Hippocampal formation (tissue), 2 donors: ENCODE data around the gene LRCH1.
"Not testable (repeated sequence)": the region's sequence is repeated elsewhere in the genome, so short reads cannot be mapped to it uniquely, and the experiment has no call there.

Experiments
- DNase-seq, 2 donors: peaks; one replicate each; lab custom pipeline; 2025; lab: John Stamatoyannopoulos, UW

The LRCH1 gene

DNA sequence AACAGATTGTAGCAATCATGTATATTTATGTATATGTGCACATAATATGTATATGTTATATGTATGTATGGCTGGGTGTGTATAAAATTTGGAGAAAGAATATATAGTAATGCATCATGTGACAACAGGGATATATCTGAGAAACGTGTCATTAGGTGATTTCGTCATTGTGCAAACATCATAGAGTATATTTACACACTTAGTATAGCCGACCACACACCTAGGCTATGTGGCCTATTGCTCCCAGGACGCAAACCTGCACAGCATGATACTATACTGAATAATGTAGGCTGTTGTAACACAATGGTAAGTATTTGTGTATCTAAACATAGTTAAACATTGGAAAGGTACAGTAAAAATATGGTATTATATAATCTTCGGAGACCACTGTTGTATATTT is 200.2 kb downstream of the LRCH1 start:
- no peak for DNase-seq

GRCh38 chr13:46753917-46754316 is 200.9 kb downstream of the LRCH1 start:
- no peak for DNase-seq

GRCh38 chr13:46754812-46755211 is 201.8 kb downstream of the LRCH1 start:
- DNase-seq, result no peak

GRCh38 chr13:46755508-46755907 is 202.5 kb downstream of the LRCH1 start:
- DNase-seq, result not testable (repeated sequence)

DNA sequence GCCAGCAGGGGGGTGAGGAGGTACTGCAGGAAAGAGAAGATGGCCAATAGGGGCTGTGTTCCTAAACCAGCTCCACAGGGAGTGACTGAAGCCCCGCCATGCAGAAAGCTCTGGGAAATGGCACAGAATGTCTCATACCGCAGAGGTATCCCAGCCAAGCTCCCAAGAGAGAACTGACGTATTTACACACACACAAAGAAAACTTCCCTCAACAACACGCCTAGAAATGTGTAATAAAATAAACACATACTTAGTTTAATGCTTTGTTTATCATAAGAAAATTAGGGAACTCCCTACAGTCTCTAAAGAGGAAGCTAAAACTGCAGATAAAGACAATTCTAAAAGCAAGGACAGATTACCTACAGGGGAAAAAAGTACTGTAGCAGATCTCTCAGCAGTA is 204.0 kb downstream of the LRCH1 start:
- no peak for DNase-seq

DNA sequence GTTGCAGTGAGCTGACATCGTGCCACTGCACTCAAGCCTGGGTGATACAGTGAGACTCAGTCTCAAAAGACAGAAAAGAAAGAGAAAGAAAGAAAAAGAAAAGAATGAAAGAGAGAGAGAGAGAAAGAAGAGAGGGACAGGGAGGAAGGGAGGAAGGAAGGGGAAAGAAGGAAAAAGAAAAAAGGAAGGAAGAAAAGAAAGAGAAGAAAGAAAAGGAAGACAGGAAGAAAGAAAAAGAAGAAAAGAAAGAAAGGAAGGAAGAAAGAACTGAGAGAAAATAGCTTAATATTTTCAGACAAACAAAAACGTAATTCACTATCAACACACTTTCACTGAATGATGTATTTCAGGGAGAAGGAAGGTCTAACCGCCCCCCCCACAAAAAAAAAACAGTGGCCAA is 204.7 kb downstream of the LRCH1 start:
- DNase-seq, result no peak

DNA sequence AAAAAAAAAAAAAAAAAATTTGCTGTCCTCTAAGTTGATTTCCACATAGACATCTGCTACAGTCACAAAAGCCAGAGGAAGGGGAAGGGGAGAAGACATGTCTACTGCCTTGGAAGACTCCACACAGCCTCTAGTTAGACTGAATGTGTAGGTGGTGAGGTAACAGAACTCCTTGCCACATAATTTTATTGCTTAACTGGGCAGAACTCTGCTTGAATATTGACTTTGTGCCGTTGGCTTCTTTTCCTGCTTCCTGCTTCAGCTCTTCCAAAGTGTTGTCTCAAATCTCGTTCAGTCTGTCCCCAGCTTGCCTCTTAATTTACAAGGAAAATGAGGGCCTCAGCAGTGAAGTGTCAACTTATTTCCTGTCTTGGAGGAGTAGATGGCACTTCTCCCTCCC is 206.9 kb downstream of the LRCH1 start:
- no peak for DNase-seq

GRCh38 chr13:46761174-46761573 is 208.2 kb downstream of the LRCH1 start:
- no peak for DNase-seq

GRCh38 chr13:46761866-46762265 is 208.9 kb downstream of the LRCH1 start:
- DNase-seq, result no peak

- DNase-seq, result not testable (repeated sequence)
These were observed 217.0 kb downstream of the LRCH1 start for GRCh38 chr13:46769925-46770324.

DNA sequence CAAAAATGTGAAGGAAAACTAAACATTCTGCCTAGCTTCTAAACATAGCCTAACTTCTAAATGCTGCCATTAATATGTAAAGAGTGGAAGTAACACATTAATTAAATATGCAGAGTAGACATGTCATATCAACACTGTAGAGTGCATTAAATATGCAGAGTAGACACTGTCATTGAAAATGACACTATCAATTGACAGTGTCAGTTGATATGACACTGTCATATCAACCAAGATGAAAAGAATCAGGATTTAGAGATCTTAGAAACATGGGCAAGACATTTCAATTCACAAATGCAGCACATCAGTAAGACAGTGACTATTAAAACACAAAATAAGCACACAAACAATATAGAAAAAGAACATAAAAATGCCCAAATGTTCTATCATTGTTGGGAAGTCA is 218.7 kb downstream of the LRCH1 start:
- DNase-seq, result no peak

GRCh38 chr13:46773541-46773940 is 220.6 kb downstream of the LRCH1 start:
- DNase-seq, result no peak

DNA sequence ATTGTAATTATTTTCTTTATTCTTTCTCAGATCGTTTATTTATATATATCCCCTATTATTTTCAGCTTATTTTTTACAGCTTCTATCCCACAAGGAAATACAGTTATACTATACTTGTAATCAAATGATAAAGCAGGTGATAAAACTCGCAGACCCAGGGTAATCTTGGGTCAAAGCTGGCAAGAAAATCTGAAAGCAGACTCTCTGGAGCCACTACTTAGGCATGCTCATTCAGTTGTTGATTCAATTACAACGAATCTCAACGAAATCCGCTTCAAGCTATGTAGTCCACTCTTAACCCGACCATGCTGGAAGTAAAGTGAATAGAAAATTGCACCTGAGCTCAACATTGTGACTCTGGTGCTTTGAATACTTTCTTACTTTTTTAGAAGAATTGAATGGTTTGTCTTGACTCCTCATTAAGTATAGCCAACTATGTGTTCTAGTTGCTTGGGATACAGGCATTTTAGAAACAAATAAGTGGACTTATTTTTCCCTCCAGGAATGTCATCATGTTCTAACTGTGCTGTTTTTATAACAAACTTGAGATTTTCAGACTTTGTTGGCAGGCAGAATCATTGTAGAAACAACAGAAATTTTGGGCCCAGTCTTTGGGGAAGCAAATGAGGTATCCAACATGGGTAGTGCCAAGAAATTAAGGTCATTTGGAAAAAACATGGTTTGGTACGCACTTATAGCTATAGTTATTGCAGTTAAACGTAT is 222.6 kb downstream of the LRCH1 start:
- DNase-seq, result peak in 1 of 2 donors; percentile 17

GRCh38 chr13:46778095-46778494 is 225.1 kb downstream of the LRCH1 start:
- no peak for DNase-seq

- DNase-seq, result no peak
These were observed 225.9 kb downstream of the LRCH1 start for GRCh38 chr13:46778890-46779289.

DNA sequence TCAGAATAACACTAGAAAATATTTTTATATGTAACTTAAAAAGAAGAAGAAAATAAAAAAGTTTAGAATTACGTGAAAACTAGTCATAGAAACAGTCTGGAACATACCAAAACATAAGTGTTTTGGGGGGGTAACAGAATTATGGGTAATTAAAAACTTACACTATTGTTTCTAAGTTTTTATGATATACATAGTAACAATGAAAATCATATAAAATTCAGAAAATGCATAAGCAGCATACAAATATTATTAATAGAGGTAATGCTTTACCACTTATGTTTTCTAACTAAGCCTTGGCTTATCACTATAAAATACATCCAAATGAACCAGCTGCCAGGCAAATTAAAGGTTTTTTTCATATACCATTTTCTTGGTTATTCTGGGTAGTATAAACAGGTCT is 229.1 kb downstream of the LRCH1 start:
- no peak for DNase-seq

DNA sequence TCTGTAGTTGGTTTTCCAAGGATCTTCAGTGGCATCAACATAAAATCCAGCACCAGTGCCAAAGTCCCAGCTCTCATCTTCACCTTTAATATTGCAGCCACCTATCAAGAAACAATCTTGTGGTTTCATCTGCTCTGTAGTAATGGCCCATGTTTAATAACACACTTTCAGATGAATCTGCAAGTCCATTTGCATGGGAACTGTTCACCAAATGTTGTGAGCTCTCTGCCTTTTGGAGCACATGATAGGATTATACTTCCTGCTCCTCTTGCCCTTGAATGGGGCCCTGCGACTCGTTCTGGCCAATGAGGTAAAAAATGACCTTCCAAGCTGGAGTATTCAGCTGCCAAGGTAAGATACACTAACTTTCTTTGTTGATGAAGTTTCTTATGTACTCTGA is 229.7 kb downstream of the LRCH1 start:
- DNase-seq, result no peak

DNA sequence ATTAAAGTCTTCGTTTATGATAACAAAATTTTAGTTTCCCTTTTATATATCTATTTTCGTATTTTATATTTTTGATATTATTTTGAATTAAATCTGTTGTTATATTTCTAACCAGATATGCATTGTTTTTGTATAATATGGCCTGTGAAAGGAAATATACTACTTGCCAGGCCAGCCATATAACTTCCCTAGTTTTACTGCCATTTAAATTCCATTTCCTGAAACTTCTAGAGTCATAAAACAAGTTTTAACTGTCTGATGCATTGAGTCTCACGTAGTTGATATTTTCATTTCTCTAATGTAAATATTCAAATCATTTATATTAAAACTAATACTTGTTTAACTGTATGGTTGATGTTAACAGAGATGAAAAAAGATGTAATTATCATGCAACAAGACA is 230.5 kb downstream of the LRCH1 start:
- DNase-seq, result no peak

- DNase-seq, result no peak
These were observed 242.4 kb downstream of the LRCH1 start for GRCh38 chr13:46795321-46795720.

- DNase-seq, result no peak
These were observed 243.2 kb downstream of the LRCH1 start for GRCh38 chr13:46796129-46796514.

GRCh38 chr13:46796515-46797474 is 243.8 kb downstream of the LRCH1 start, which contains the start of gene ESD:
Gene ESD, minus strand, starts transcription at chr13:46797161. Its CDS starts 5,748 bp downstream, at chr13:46791413.
- DNase-seq, result peak; percentile 83 to 89

- DNase-seq, result no peak
These were observed 244.7 kb downstream of the LRCH1 start for GRCh38 chr13:46797501-46798237.
